ENCODE measurements around the gene RBP3. TPM values are rescaled to one million over a fixed set of nuclear protein-coding genes. Genes with fewer than 3 reads are reported as not detected.

RBP3 gene
- total RNA-seq, 1 experiment from 2014 or later = not detected

- ChIA-PET CTCF (no interaction called here), POLR2A (no interaction called here)
- Mint-ChIP-seq H3K4me1 (ENCODE audit: low read depth, unreplicated experiment) (peaks cover 6% of the 10 kb centered on the region), H3K9me3 (ENCODE audit: unreplicated experiment) (no peaks in the 10 kb centered on the region), H3K36me3 (ENCODE audit: insufficient read depth, unreplicated experiment) (no peaks in the 10 kb centered on the region), H3K27me3 (ENCODE audit: insufficient read depth, unreplicated experiment) (peaks cover 43% of the 10 kb centered on the region), H3K27ac (ENCODE audit: unreplicated experiment) (no peak overlapping the region), H3K4me3 (ENCODE audit: unreplicated experiment) (no peak overlapping the region)
- H3K4me1 ChIP-seq = peaks cover 12% of the 10 kb centered on the region; the same call in 1 of the 2 replicates
- no peaks in the 10 kb centered on the region for H3K36me3 ChIP-seq (ENCODE audit: control insufficient read depth, insufficient read depth, low read length)
- DNase-seq = no peak
- H3K27me3 ChIP-seq (replicated peaks; ENCODE audit: control insufficient read depth, insufficient read depth, low read length) = peaks cover 2% of the 10 kb centered on the region
- H3K9me3 ChIP-seq = no peaks in the 10 kb centered on the region
- no peak for TF ChIP-seq CTCF (IDR thresholded peaks at IDR 0.05; ENCODE audit: insufficient read depth in 1 of 2, low read depth in 1 of 2, low read length in 1 of 2, severe bottlenecking in 1 of 2, unreplicated experiment in 1 of 2)
- no peak overlapping the region for H3K4me3 ChIP-seq (ENCODE audit: low read depth, low read length)
- intact Hi-C loops (cut with micrococcal nuclease; ENCODE audit: unreplicated experiment) = no loop called here
- BruUV-seq (replicated peaks) = no TSS peak
Observed at GRCh38 chr10:47303866-47304265, 44.3 kb upstream of the RBP3 start.

- BruUV-seq (replicated peaks) = no TSS peak
- intact Hi-C loops (cut with micrococcal nuclease; ENCODE audit: unreplicated experiment) = no loop called here
- no peaks in the 10 kb centered on the region for H3K9me3 Mint-ChIP-seq (ENCODE audit: unreplicated experiment)
- DNase-seq = no peak
- H3K36me3 Mint-ChIP-seq (ENCODE audit: insufficient read depth, unreplicated experiment) = no peaks in the 10 kb centered on the region
- no peak for TF ChIP-seq CTCF (IDR thresholded peaks at IDR 0.05; ENCODE audit: insufficient read depth in 1 of 2, low read depth in 1 of 2, low read length in 1 of 2, severe bottlenecking in 1 of 2, unreplicated experiment in 1 of 2)
- POLR2A ChIA-PET = no interaction called here
- Histone ChIP-seq H3K27me3 (replicated peaks; ENCODE audit: control insufficient read depth, insufficient read depth, low read length) (peaks cover 2% of the 10 kb centered on the region), H3K4me1 (peaks cover 1% of the 10 kb centered on the region; the same call in 1 of the 2 replicates), H3K4me3 (ENCODE audit: low read depth, low read length) (no peak overlapping the region), H3K9me3 (no peaks in the 10 kb centered on the region), H3K36me3 (ENCODE audit: control insufficient read depth, insufficient read depth, low read length) (no peaks in the 10 kb centered on the region)
- H3K27me3 Mint-ChIP-seq (ENCODE audit: insufficient read depth, unreplicated experiment) = peaks cover 41% of the 10 kb centered on the region
- peaks cover 6% of the 10 kb centered on the region for H3K4me1 Mint-ChIP-seq (ENCODE audit: low read depth, unreplicated experiment)
- H3K4me3 Mint-ChIP-seq (ENCODE audit: unreplicated experiment) = no peak overlapping the region
- no peak overlapping the region for H3K27ac Mint-ChIP-seq (ENCODE audit: unreplicated experiment)
- CTCF ChIA-PET = no interaction called here
Observed at GRCh38 chr10:47305566-47305965, 42.6 kb upstream of the RBP3 start.

GRCh38 chr10:47306387-47307210, 41.6 kb upstream of the RBP3 start:
- Mint-ChIP-seq H3K4me3 (ENCODE audit: unreplicated experiment) (no peak overlapping the region), H3K27ac (ENCODE audit: unreplicated experiment) (no peak overlapping the region), H3K4me1 (ENCODE audit: low read depth, unreplicated experiment) (no peaks in the 10 kb centered on the region), H3K27me3 (ENCODE audit: insufficient read depth, unreplicated experiment) (peaks cover 40% of the 10 kb centered on the region), H3K9me3 (ENCODE audit: unreplicated experiment) (no peaks in the 10 kb centered on the region), H3K36me3 (ENCODE audit: insufficient read depth, unreplicated experiment) (no peaks in the 10 kb centered on the region)
- Histone ChIP-seq H3K4me1 (no peaks in the 10 kb centered on the region), H3K36me3 (ENCODE audit: control insufficient read depth, insufficient read depth, low read length) (no peaks in the 10 kb centered on the region), H3K9me3 (no peaks in the 10 kb centered on the region), H3K4me3 (ENCODE audit: low read depth, low read length) (no peak overlapping the region), H3K27me3 (replicated peaks; ENCODE audit: control insufficient read depth, insufficient read depth, low read length) (peaks cover 2% of the 10 kb centered on the region)
- ChIA-PET POLR2A (no interaction called here), CTCF (no interaction called here)
- intact Hi-C loops (cut with micrococcal nuclease; ENCODE audit: unreplicated experiment) = no loop called here
- no peak for TF ChIP-seq CTCF (IDR thresholded peaks at IDR 0.05; ENCODE audit: insufficient read depth in 1 of 2, low read depth in 1 of 2, low read length in 1 of 2, severe bottlenecking in 1 of 2, unreplicated experiment in 1 of 2)
- no peak for DNase-seq
- no TSS peak for BruUV-seq (replicated peaks)

All from Caco-2 (cell line).